Suppressor macrophage (primary cell): ENCODE data around the gene VEGFB.
A peak's percentile ranks its signal among the peaks of the same experiment; 100 is the strongest.
"Not testable (repeated sequence)": the region's sequence is repeated elsewhere in the genome, so short reads cannot be mapped to it uniquely, and the experiment has no call there.

Source experiments
- DNase-seq, 4 experiments: peaks; one replicate each; pipeline ENCODE4 v3.0.0-alpha.2; 2020 to 2022

The VEGFB gene

GRCh38 chr11:64232182-64232966 is 2.0 kb upstream of the VEGFB start:
- no peak for DNase-seq

GRCh38 chr11:64232967-64233315 is 1.4 kb upstream of the VEGFB start:
- DNase-seq, result no peak

GRCh38 chr11:64234647-64235379 is 429 bp downstream of the VEGFB start:
- DNase-seq, result peak; percentile 46 to 81 (median 64)

DNA sequence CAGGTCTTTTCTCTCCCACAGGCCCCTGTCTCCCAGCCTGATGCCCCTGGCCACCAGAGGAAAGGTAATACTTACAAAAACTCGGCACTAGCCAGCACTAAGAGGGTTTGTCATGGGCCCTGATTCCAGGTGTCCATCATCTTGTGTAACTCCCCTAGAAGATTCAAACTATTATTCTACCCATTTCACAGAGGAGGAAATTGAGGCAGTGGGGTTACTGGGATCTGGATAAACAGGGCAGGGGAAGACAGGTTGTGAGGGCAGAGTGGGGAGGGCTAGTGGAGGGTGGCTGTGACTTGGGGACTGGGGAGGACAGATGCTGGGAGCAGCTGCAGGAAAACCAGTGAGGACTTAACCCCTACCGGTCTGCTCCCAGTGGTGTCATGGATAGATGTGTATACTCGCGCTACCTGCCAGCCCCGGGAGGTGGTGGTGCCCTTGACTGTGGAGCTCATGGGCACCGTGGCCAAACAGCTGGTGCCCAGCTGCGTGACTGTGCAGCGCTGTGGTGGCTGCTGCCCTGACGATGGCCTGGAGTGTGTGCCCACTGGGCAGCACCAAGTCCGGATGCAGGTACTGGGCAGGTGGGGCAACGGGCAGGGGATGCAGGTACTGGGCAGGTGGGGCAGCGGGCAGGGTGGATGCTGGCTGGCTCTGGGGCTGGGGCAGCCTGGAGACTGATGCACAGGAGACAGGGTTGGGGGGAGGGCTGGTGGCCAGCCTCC is 1.2 kb downstream of the VEGFB start:
- no peak for DNase-seq

- DNase-seq, result no peak
Observed at GRCh38 chr11:64237484-64237951, 3.1 kb downstream of the VEGFB start.

GRCh38 chr11:64238076-64238475 is 3.7 kb downstream of the VEGFB start:
- no peak for DNase-seq

- peak; percentile 77 to 85 (median 82) for DNase-seq
Observed at GRCh38 chr11:64238999-64239398, 4.6 kb downstream of the VEGFB start.

DNA sequence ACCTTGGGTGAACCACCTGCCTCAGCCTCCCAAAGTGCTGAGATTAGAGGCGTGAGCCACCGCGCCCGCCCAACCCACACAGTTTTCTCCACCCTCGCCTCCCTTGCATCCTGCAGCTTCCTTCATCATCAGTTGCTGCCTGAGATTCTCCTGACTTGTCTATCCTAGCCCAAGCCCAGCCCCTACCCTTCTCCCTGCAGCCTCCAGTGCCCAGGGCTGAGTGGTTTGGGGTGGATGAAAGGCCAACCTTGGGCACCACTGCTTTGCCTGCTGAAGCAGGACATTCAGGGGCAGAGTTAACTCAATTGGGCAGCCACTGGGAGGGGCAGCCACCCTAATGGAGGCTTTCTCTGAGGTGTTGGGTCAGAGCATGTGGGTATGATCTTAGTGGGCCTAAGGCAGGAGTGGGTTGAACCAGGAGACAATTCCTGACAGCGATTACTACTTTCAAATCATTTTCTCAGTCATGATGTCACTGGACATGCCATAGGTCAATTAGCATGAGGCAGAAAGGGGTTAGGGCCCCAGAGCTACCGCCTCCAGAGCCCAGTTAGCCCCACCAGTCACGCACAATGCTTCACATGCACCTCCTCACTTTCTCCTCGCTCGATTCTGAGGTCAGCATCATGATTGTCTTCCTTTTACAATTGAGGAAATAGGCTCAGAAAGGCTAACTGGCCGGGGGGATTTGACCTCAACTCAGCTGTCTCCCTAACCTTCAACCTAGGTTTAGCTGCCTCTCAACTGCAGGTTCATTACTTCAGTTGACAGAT is 5.5 kb downstream of the VEGFB start:
- peak; percentile 95 to 99 (median 97) for DNase-seq

- DNase-seq, result peak; percentile 99 to 100 (median 100)
Observed at GRCh38 chr11:64240435-64241240, 6.3 kb downstream of the VEGFB start, which contains the start of gene FKBP2. Gene FKBP2 (plus strand): TSS chr11:64241095. CDS start chr11:64242388, 1,293 bp downstream.

- peak in 3 of 4 experiments; percentile 100 for DNase-seq
Observed at GRCh38 chr11:64241241-64241490, 6.8 kb downstream of the VEGFB start.

GRCh38 chr11:64241491-64242374 is 7.3 kb downstream of the VEGFB start:
- DNase-seq, result peak; percentile 47 to 100 (median 65)

DNA sequence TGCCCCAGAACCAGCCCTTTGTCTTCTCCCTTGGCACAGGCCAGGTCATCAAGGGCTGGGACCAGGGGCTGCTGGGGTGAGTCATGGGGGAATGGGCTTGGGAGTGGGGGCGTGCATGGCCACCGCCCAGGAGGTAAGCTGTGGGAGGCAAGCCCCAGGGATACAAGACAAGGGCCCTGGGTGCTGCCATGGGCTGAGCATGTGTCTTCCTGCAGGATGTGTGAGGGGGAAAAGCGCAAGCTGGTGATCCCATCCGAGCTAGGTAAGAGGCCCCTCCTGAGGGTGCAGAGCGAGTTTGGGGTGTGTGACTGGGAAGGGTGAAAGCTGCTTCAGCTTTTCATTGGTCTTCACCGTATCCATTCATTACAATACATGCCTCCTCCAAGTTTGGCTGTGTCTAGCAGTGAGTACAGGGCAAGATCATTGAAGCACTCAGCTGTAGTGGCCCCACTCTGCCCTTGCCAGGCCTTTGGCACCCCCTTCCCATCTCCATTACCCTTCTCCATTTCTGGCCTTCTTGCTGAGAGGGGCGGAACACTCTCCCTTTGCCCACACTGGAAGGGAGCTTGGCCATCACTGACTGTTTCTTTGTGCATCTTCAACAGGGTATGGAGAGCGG is 9.0 kb downstream of the VEGFB start:
- no peak for DNase-seq

DNA sequence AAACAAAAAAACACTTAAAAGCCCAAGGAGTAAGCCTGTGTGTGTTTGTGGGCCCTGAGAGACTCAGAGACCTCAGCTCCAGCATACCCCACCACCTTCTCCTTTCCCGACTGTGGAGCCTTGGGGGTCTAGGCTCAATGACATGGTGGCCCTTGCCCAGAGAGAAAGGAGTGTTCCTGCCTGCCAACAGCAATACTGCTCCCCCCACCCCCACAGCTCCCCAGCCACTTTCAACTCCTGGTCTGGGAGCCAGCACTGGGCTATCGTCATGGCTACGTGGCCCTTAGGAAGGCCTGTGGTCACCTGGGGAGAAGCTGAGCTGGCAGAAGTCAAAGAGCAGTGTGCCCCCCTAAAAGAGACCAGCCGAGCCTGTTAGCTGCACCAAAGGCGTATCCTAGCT is 9.7 kb downstream of the VEGFB start:
- no peak for DNase-seq

DNA sequence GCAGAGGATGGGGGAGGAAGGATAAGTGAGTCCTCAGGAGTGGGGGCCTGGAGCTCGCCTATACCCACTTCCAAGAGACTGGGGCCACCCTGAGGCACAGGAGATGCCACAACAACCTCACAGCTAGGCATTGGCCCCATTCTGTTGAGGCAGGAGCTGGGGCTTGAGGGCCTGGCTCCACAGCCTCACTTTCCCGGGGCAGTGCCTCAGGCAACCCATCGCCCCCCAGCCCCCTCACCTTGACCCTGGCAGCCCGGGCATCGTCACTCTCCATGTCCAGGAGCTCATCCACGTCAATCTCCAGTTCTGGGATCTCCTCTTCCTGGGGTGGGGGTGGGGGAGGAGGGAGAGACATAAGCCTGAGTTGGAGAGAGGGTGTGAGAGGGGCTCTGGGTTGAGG is 10.6 kb downstream of the VEGFB start:
- no peak for DNase-seq

DNA sequence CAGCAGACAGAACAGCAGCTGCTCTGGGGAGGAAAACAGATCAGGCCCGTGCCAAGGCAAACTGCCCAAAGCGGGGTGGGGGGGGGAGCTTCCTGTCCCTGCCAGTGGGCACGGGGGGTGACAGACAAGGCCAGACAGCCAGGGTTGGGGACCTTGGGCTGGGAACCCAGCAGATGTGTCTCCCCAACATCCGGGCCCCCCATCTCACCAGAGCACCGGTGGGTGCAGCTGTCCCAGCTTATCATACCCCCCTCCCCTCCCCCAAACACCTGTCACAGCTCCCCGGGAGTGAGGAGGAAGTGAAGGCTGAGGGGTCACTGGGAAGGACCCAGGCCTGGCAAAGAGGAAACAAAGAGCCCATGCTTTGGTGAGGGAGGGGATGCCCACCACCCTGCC is 11.0 kb downstream of the VEGFB start:
- peak in 2 of 4 experiments; percentile 33 to 40 for DNase-seq

DNA sequence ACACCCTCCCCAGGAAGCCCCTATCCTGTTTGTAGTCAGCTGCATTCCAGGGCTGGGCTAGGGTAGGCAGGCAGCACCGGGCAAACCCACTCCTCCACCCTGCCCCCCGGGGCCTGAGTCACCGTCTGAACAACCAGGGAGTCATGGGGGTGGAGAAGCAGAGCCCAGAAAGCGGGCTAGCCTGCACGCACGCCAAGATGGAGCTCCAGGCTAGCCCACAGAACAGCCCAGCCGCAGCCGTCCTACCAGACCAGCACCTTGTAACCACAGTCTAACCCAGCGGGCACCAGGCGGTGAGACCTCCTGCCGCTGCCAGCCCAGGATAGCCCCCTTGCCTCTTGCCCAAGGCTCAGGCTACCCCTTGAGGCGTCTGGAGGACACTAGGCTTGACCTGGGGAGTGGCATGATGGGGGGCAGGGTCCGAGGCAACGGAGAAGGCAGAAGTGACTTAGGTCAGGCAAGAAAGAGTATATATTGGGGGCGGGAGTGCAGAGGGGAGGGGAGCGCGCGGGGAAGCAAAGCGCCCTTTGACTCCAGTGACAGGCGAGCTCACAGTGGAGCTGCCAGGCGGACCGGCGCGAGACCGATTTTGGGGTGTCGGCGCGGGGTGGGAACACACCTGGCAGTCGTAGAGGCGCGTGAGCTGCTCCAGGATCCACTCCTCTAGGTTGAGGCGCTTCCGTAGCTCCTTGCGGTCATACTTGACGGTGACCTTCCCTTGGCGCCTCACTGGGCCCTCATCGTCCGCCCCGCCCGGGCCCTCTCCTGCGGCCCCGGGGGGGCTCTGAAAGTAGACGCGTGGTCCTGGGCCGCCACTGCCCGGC is 11.6 kb downstream of the VEGFB start:
- peak; percentile 78 to 87 (median 85) for DNase-seq

DNA sequence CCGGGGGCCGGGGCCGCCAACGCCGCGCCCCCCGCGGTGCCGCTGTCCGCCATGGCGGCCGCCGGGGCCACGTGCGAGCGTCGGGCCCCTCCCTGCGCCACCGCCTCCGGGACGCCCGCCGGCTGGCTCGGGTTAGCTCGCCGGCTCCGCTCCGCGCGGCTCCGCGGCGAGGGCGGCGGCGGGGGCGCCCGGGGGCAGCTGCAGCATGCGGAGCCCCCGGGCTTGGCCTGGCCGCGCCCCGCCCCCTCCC is 12.2 kb downstream of the VEGFB start:
- not testable (repeated sequence) for DNase-seq

DNA sequence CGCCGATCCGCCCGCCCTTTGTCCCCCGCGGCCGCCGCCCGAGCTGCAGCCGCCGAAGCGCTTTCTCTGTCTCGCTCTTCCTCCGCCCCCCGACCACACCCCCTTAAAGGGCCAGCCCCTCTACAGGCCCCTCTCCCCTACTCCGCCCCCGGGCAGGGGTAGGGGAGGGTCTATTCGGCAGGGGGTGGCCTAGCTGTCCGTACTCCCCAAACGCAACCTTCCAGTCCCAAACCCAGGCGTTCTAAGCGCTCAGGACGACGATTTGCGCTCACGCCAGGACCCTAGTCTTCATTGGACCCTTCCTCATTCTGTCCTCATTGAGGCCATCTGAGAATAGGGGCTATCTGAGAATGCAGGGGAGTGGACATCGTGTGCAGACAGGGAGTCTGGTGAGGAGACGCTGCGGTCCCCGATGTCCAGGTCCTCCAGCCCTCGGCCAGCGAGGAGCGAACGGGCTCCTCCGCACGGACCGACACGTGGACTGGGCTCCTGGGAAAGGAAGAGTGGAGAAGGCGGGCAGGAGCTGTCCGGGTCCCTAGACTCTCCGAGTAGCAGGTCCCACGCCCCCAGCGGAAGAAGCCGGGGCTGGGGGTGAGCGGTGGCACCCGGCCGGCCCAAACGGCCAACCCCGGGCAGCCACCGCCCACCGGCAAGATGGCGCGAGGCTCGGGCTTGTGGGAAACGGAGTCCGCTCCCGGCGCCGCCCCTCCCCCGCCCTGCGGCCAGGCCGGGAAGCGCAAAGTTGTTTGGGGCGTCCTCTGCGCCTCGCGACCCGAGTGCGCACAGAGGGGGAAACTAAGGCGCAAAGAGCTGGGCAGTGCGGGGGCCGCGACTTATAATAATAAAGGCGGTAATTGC is 12.7 kb downstream of the VEGFB start, which contains the start of gene PPP1R14B:
PPP1R14B (minus strand) TSS at position 73 of the 858 bp plus-strand sequence. CDS start 270 bp downstream, outside the sequence.
- peak; percentile 90 to 96 (median 94) for DNase-seq
